ENCODE data around the gene NTN3.
"Not testable (repeated sequence)": the region's sequence is repeated elsewhere in the genome, so short reads cannot be mapped to it uniquely, and the experiment has no call there.

NTN3 gene

GRCh38 chr16:2432801-2433505, 38.1 kb upstream of the NTN3 start:
- H3K27ac ChIP-seq: no peak overlapping the region
- TF ChIP-seq ZFX (IDR thresholded peaks at IDR 0.05; ENCODE audit: borderline replicate concordance): no peak
- TF ChIP-seq, protein P1, sequence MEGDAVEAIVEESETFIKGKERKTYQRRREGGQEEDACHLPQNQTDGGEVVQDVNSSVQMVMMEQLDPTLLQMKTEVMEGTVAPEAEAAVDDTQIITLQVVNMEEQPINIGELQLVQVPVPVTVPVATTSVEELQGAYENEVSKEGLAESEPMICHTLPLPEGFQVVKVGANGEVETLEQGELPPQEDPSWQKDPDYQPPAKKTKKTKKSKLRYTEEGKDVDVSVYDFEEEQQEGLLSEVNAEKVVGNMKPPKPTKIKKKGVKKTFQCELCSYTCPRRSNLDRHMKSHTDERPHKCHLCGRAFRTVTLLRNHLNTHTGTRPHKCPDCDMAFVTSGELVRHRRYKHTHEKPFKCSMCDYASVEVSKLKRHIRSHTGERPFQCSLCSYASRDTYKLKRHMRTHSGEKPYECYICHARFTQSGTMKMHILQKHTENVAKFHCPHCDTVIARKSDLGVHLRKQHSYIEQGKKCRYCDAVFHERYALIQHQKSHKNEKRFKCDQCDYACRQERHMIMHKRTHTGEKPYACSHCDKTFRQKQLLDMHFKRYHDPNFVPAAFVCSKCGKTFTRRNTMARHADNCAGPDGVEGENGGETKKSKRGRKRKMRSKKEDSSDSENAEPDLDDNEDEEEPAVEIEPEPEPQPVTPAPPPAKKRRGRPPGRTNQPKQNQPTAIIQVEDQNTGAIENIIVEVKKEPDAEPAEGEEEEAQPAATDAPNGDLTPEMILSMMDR (IDR thresholded peaks at IDR 0.05): no peak

DNA sequence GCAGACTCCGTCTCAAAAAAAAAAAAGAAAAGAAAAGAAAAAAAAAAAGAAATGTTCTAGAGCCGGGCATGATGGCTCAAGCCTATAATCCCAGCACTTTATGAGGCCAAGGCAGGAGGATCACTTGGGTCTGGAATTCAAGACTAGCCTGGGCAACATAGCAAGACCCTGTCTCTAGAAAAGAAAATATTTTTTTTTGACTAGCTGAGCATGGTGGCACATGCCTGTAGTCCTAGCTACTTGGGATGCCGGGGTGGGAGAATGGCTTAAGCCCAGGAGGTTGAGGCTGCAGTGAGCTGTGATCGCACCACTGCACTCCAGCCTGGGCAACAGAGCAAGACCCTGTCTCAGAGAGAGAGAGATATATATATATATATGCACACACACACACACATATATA, 35.9 kb upstream of the NTN3 start:
- not testable (repeated sequence) for H3K27ac ChIP-seq

DNA sequence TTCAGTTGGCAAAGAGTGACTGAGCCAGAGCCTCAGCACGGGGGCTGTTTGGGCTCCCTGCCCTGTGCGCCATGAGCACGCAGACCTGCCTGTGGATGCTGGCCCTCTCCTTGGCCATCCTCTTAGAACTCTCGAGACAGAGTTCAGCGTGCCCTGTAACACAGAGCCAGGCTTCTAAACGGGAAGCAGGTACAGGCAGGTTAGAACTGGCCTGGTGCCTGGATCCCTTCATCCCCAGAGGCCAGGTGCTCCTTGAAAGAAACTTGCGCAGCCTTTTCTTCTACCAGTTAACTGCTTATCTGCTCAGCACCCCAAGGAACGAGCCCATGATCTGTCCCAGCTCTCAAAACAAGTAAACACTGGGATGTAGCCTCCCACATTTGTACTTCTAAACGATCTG, 35.0 kb upstream of the NTN3 start:
- TF ChIP-seq, protein P1 (IDR thresholded peaks at IDR 0.05): no peak
- no peak for TF ChIP-seq ZFX (IDR thresholded peaks at IDR 0.05; ENCODE audit: borderline replicate concordance)
- H3K27ac ChIP-seq: no peak overlapping the region

DNA sequence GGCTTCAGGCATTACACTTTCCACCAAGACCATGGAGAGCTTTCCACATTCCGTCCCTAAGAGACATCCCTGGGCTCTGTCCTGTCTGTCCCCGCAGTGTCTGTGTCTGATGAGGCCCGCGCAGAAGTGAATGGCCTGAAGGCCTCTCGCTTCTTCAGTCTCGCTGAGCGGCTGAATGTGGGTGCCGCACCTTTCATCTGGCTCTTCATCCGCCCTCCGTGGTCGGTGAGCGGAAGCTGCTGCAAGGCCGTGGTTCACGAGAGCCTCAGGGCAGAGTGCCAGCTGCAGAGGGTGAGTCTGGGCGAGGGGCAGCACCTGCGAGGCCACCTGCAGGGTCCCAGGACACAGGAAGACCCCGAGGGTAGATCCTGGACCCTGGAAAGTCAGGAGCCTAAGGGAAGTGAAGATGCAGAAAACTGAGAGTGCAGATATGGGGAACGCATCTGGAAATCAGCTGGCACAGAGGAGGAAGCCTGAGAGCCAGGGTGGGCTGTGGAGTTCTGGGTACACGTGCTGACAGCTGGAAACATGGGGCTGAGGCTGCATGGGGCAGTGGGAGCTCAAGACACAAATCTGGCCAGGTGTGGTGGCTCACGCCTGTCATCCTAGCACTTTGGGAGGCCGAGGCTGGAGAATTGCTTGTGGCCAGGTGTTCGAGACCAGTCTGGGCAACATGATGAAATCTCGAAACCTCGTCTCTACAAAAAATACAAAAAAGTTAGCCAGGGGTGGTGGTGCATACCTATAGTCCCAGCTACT, 33.9 kb upstream of the NTN3 start:
- TF ChIP-seq ZFX (IDR thresholded peaks at IDR 0.05; ENCODE audit: borderline replicate concordance): no peak
- TF ChIP-seq, protein P1 (IDR thresholded peaks at IDR 0.05): no peak
- H3K27ac ChIP-seq: no peak overlapping the region

GRCh38 chr16:2438121-2438520, 33.0 kb upstream of the NTN3 start:
- TF ChIP-seq, protein P1 (IDR thresholded peaks at IDR 0.05): no peak
- TF ChIP-seq ZFX (IDR thresholded peaks at IDR 0.05; ENCODE audit: borderline replicate concordance): no peak

GRCh38 chr16:2439598-2439997, 31.5 kb upstream of the NTN3 start:
- no peak overlapping the region for H3K27ac ChIP-seq
- no peak for TF ChIP-seq ZFX (IDR thresholded peaks at IDR 0.05; ENCODE audit: borderline replicate concordance)
- TF ChIP-seq, protein P1 (IDR thresholded peaks at IDR 0.05): no peak

More at GRCh38 chr16:2438121-2438520, 33.0 kb upstream of the NTN3 start:
- no peak overlapping the region for H3K27ac ChIP-seq

DNA sequence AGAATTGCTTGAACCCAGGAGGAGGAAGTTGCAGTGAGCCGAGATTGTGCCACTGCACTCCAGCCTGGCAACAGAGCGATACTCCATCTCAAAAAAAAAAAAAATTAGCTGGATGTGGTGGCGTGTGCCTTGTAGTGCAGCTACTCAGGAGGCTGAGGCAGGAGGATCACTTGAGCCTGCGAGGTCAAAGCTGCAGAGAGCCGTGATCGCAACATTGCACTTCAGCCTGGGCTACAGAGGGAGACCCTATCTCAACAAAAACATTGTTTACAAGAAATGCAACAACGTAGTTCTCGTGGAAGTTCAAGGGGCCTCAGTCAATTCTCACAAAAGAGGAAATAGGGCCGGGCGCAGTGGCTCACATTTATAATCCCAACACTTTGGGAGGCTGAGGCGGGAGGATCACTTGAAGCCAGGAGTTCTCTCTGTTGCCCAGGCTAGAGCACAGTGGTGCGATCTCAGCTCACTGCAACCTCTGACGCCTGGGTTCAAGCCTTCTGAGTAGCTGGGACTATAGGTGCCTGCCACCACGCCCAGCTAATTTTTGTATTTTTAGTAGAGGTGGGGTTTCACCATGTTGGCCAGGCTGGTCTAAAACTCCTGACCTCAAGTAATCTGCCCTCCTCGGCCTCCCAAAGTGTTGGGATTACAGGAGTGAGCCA, 29.8 kb upstream of the NTN3 start:
- not testable (repeated sequence) for H3K27ac ChIP-seq

DNA sequence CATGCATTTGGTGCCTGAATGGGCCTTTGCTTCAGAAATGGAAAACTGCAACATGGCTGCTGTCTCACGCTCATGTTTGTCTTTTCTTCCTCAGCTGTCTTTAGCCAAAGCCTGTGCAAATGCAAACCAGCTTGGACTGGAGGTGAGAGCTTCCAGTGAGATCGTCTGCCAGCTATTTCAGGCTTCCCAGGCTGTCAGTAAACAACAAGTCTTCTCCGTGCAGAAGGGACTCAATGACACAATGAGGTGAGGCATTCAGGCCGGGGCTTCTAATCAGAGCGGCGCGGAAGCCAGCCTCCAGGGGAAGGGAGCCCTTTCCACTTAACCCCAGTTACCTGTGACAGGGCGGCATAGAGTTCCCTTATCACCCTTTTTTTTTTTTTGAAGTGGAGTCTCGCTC, 27.5 kb upstream of the NTN3 start:
- H3K27ac ChIP-seq: no peak overlapping the region
- TF ChIP-seq ZFX (IDR thresholded peaks at IDR 0.05; ENCODE audit: borderline replicate concordance): no peak
- TF ChIP-seq, protein P1 (IDR thresholded peaks at IDR 0.05): no peak

All from 22Rv1 (cell line).